Fibroblast of the aortic adventitia (primary cell): ENCODE results near the gene IP6K2. TPM values are rescaled to one million over a fixed set of nuclear protein-coding genes. Genes with fewer than 3 reads are reported as not detected.

Experiments
- DNase-seq: peaks from one replicate; pipeline ENCODE4 v3.0.0-alpha.2; 2010; ENCODE audit warnings: low read depth
- H3K4me3 ChIP-seq: 2 replicates; pipeline ENCODE4 v1.5.1; 2011; ENCODE audit warnings: low read depth, mild to moderate bottlenecking, control low read depth, low read length, moderate library complexity
- CTCF ChIP-seq: IDR thresholded peaks from 2 replicates; pipeline ENCODE4 v1.5.1; 2011; ENCODE audit warnings: mild to moderate bottlenecking, low read length, control low read depth, inconsistent platforms; ENCODE audit not compliant: insufficient read depth
- total RNA-seq: library from RNA; depleted of rRNA; stranded (reverse); fragments of >200 nt; gene quantifications from 2 replicates; pipeline ENCODE4 v1.2.3, GENCODE V29; 2012; ENCODE audit warnings: low replicate concordance

The IP6K2 gene
- total RNA-seq, 1 donor = 35.7 TPM

- peak; percentile 82 for TF ChIP-seq CTCF
- peak; percentile 98 for DNase-seq
- peak overlapping the region; percentile 74 for H3K4me3 ChIP-seq
These were observed 53.3 kb downstream of the IP6K2 start for GRCh38 chr3:48663489-48664312.

GRCh38 chr3:48662753-48663488 lies 54.1 kb downstream of the IP6K2 start, which contains the start of gene CELSR3:
Gene CELSR3 (minus strand): TSS chr3:48662886. CDS start chr3:48662634, 252 bp downstream.
- no peak for TF ChIP-seq CTCF
- peak within 1 kb of the TSS; percentile 74 for H3K4me3 ChIP-seq
- peak; percentile 92 for DNase-seq

GRCh38 chr3:48662145-48662752 lies 54.8 kb downstream of the IP6K2 start:
- H3K4me3 ChIP-seq = peak overlapping the region; percentile 74
- no peak for DNase-seq
- no peak for TF ChIP-seq CTCF

- DNase-seq = peak; percentile 49
- H3K4me3 ChIP-seq = peak overlapping the region; percentile 62
- TF ChIP-seq CTCF = no peak
These were observed 55.4 kb downstream of the IP6K2 start for GRCh38 chr3:48661501-48662144.

- TF ChIP-seq CTCF = no peak
- no peak overlapping the region for H3K4me3 ChIP-seq
- no peak for DNase-seq
These were observed 56.1 kb downstream of the IP6K2 start for GRCh38 chr3:48660800-48661400.

- H3K4me3 ChIP-seq = no peak overlapping the region
- no peak for TF ChIP-seq CTCF
These were observed 60.2 kb downstream of the IP6K2 start for GRCh38 chr3:48656841-48657281.

More at GRCh38 chr3:48656841-48657281, 60.2 kb downstream of the IP6K2 start:
- no peak for DNase-seq
